Measurements from ENCODE around the gene TNS3. TPM values are rescaled to one million over a fixed set of nuclear protein-coding genes. Genes with fewer than 3 reads are reported as not detected.

Gene TNS3
- total and polyA plus RNA-seq, 5 donors from 2014 or later: 1.4 TPM; not detected in 4

GRCh38 chr7:47330561-47331178, 251.2 kb downstream of the TNS3 start:
- Mint-ChIP-seq H3K27ac (no peak overlapping the region), H3K4me1 (no peaks in the 10 kb centered on the region), H3K4me3 (no peak overlapping the region), H3K36me3 (no peaks in the 10 kb centered on the region), H3K9me3 (peaks cover 0 to 2% (median 0%) of the 10 kb centered on the region in 7 donors), H3K27me3 (no peaks in the 10 kb centered on the region)
- Histone ChIP-seq H3K36me3 (ENCODE audit: control insufficient read depth, insufficient read depth, low read length) (no peaks in the 10 kb centered on the region), H3K4me3 (ENCODE audit: low read depth, low read length) (no peak overlapping the region), H3K4me1 (ENCODE audit: control insufficient read depth, insufficient read depth, low read length, poor library complexity, severe bottlenecking) (no peaks in the 10 kb centered on the region), H3K27ac (ENCODE audit: insufficient read depth, low read length, poor library complexity, severe bottlenecking) (no peak overlapping the region), H3K27me3 (ENCODE audit: control insufficient read depth, insufficient read depth, low read length) (no peaks in the 10 kb centered on the region), H3K9me3 (ENCODE audit: control insufficient read depth in 2 of 2, low read length in 2 of 2) (no peaks in the 10 kb centered on the region)
- no peak for DNase-seq
- no peak for ATAC-seq (ENCODE audit: low read depth in 2 of 2)

DNA sequence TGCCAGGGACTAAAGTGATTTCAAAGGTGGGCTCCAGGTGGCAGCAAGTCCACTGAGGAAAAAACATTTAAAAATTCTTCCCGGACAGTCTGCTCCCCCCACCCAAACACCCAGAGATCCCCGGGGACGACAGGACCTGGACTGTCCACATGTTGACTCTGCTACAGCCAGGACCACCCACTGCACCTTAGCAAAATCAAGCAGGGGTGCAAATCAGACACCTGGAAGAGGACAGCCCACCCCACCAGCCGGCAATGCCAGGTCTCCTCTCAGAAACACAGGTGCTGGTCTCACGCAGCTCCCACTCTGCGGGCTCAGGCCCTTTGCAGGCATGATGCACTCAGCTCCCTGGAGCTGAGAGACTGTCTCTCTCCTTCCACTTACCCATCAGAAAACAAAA, 251.9 kb downstream of the TNS3 start:
- H3K9me3 Mint-ChIP-seq: peaks cover 0 to 2% (median 0%) of the 10 kb centered on the region in 7 donors
- no peak overlapping the region for H3K4me3 Mint-ChIP-seq
- no peak overlapping the region for H3K4me3 ChIP-seq (ENCODE audit: low read depth, low read length)
- H3K4me1 Mint-ChIP-seq: no peaks in the 10 kb centered on the region
- no peak for DNase-seq
- no peaks in the 10 kb centered on the region for H3K27me3 Mint-ChIP-seq
- H3K4me1 ChIP-seq (ENCODE audit: control insufficient read depth, insufficient read depth, low read length, poor library complexity, severe bottlenecking): no peaks in the 10 kb centered on the region
- H3K27ac Mint-ChIP-seq: no peak overlapping the region
- ATAC-seq (ENCODE audit: low read depth in 2 of 2): no peak
- H3K9me3 ChIP-seq (ENCODE audit: control insufficient read depth in 2 of 2, low read length in 2 of 2): no peaks in the 10 kb centered on the region
- no peaks in the 10 kb centered on the region for H3K36me3 ChIP-seq (ENCODE audit: control insufficient read depth, insufficient read depth, low read length)
- H3K27ac ChIP-seq (ENCODE audit: insufficient read depth, low read length, poor library complexity, severe bottlenecking): no peak overlapping the region
- no peaks in the 10 kb centered on the region for H3K36me3 Mint-ChIP-seq
- no peaks in the 10 kb centered on the region for H3K27me3 ChIP-seq (ENCODE audit: control insufficient read depth, insufficient read depth, low read length)

DNA sequence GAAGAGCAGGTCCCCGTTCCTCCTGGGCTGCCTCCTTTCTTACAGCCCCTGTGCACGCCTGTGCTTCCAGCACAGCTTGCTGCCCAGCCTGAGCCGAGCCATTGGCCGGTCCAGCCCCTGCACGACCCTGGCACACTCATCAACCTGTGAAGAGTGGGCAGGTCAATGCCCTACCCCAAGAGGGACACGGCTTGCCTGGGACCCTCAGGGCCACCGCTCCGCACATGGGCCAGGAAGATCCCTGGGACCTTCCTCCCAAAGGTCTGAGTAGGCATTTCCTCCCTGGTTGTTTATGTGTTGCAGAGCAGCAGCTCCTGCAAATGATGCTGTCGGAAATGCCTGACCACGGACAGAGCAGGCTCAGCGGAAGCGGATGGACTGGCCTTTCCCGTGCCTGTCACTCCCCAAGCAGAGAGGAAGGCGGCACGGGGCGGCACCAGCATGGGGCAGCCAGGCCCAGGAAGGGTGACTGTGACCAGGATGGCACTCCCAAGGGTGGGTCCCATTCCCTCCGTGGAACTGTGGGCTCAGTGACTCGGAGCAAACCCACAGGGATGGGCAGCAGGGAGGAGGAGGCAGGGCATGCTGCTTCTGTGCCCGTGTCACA, 252.5 kb downstream of the TNS3 start:
- H3K27me3 Mint-ChIP-seq: no peaks in the 10 kb centered on the region
- H3K9me3 ChIP-seq (ENCODE audit: control insufficient read depth in 2 of 2, low read length in 2 of 2): no peaks in the 10 kb centered on the region
- no peak for ATAC-seq (ENCODE audit: low read depth in 2 of 2)
- no peak for DNase-seq
- H3K4me3 ChIP-seq (ENCODE audit: low read depth, low read length): no peak overlapping the region
- no peaks in the 10 kb centered on the region for H3K36me3 ChIP-seq (ENCODE audit: control insufficient read depth, insufficient read depth, low read length)
- no peaks in the 10 kb centered on the region for H3K4me1 ChIP-seq (ENCODE audit: control insufficient read depth, insufficient read depth, low read length, poor library complexity, severe bottlenecking)
- no peaks in the 10 kb centered on the region for H3K4me1 Mint-ChIP-seq
- no peaks in the 10 kb centered on the region for H3K36me3 Mint-ChIP-seq
- peaks cover 0 to 2% (median 0%) of the 10 kb centered on the region in 7 donors for H3K9me3 Mint-ChIP-seq
- H3K4me3 Mint-ChIP-seq: no peak overlapping the region
- H3K27me3 ChIP-seq (ENCODE audit: control insufficient read depth, insufficient read depth, low read length): no peaks in the 10 kb centered on the region
- H3K27ac Mint-ChIP-seq: peak overlapping the region in 1 of 3 donors; percentile 76
- no peak overlapping the region for H3K27ac ChIP-seq (ENCODE audit: insufficient read depth, low read length, poor library complexity, severe bottlenecking)

- H3K27ac Mint-ChIP-seq: peak overlapping the region in 1 of 3 donors; percentile 16
- no peaks in the 10 kb centered on the region for H3K27me3 Mint-ChIP-seq
- no peak for DNase-seq
- H3K4me1 ChIP-seq (ENCODE audit: control insufficient read depth, insufficient read depth, low read length, poor library complexity, severe bottlenecking): no peaks in the 10 kb centered on the region
- ATAC-seq (ENCODE audit: low read depth in 2 of 2): no peak
- H3K36me3 ChIP-seq (ENCODE audit: control insufficient read depth, insufficient read depth, low read length): no peaks in the 10 kb centered on the region
- no peak overlapping the region for H3K4me3 ChIP-seq (ENCODE audit: low read depth, low read length)
- no peaks in the 10 kb centered on the region for H3K27me3 ChIP-seq (ENCODE audit: control insufficient read depth, insufficient read depth, low read length)
- H3K4me1 Mint-ChIP-seq: no peaks in the 10 kb centered on the region
- H3K36me3 Mint-ChIP-seq: no peaks in the 10 kb centered on the region
- no peak overlapping the region for H3K27ac ChIP-seq (ENCODE audit: insufficient read depth, low read length, poor library complexity, severe bottlenecking)
- H3K4me3 Mint-ChIP-seq: no peak overlapping the region
- peaks cover 0 to 2% (median 0%) of the 10 kb centered on the region in 7 donors for H3K9me3 Mint-ChIP-seq
- H3K9me3 ChIP-seq (ENCODE audit: control insufficient read depth in 2 of 2, low read length in 2 of 2): no peaks in the 10 kb centered on the region
Observed at GRCh38 chr7:47328392-47329319, 253.3 kb downstream of the TNS3 start.

GRCh38 chr7:47327698-47328391, 254.1 kb downstream of the TNS3 start:
- no peaks in the 10 kb centered on the region for H3K36me3 Mint-ChIP-seq
- Histone ChIP-seq H3K27ac (ENCODE audit: insufficient read depth, low read length, poor library complexity, severe bottlenecking) (no peak overlapping the region), H3K27me3 (ENCODE audit: control insufficient read depth, insufficient read depth, low read length) (no peaks in the 10 kb centered on the region), H3K9me3 (ENCODE audit: control insufficient read depth in 2 of 2, low read length in 2 of 2) (no peaks in the 10 kb centered on the region), H3K4me3 (ENCODE audit: low read depth, low read length) (no peak overlapping the region), H3K4me1 (ENCODE audit: control insufficient read depth, insufficient read depth, low read length, poor library complexity, severe bottlenecking) (no peaks in the 10 kb centered on the region), H3K36me3 (ENCODE audit: control insufficient read depth, insufficient read depth, low read length) (no peaks in the 10 kb centered on the region)
- peak in 1 of 2 donors; percentile 7 for ATAC-seq (ENCODE audit: low read depth in 2 of 2)
- no peaks in the 10 kb centered on the region for H3K4me1 Mint-ChIP-seq
- DNase-seq: no peak
- no peak overlapping the region for H3K4me3 Mint-ChIP-seq
- H3K27ac Mint-ChIP-seq: no peak overlapping the region
- H3K9me3 Mint-ChIP-seq: peaks cover 0 to 2% (median 0%) of the 10 kb centered on the region in 7 donors
- H3K27me3 Mint-ChIP-seq: no peaks in the 10 kb centered on the region

GRCh38 chr7:47327346-47327697, 254.6 kb downstream of the TNS3 start:
- Mint-ChIP-seq H3K4me3 (no peak overlapping the region), H3K27me3 (no peaks in the 10 kb centered on the region), H3K27ac (no peak overlapping the region), H3K36me3 (no peaks in the 10 kb centered on the region), H3K4me1 (no peaks in the 10 kb centered on the region), H3K9me3 (peaks cover 0 to 2% (median 0%) of the 10 kb centered on the region in 7 donors)
- Histone ChIP-seq H3K27me3 (ENCODE audit: control insufficient read depth, insufficient read depth, low read length) (no peaks in the 10 kb centered on the region), H3K36me3 (ENCODE audit: control insufficient read depth, insufficient read depth, low read length) (no peaks in the 10 kb centered on the region), H3K4me3 (ENCODE audit: low read depth, low read length) (no peak overlapping the region), H3K9me3 (ENCODE audit: control insufficient read depth in 2 of 2, low read length in 2 of 2) (no peaks in the 10 kb centered on the region), H3K4me1 (ENCODE audit: control insufficient read depth, insufficient read depth, low read length, poor library complexity, severe bottlenecking) (no peaks in the 10 kb centered on the region), H3K27ac (ENCODE audit: insufficient read depth, low read length, poor library complexity, severe bottlenecking) (no peak overlapping the region)
- ATAC-seq (ENCODE audit: low read depth in 2 of 2) (no peak), DNase-seq (no peak)

DNA sequence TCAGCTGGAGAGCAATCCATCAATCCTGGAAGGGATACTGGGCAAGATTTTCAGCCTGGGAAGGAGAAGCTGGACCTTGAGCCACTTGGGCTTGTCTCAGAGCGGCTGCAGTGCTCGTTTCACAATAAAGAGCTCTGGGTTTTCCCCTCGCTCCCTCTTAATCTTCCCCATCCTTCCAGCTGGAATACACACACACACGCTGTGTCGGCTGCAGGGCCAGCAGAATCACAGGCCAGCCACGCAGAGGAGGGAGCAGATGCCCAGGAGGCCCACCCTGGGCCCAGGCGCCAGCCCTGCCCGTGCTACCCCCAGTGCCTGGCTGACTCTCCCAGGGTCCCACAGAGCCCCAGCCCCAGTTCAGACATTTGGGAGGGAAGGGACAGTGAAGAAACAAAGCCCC, 255.1 kb downstream of the TNS3 start:
- Histone ChIP-seq H3K27ac (ENCODE audit: insufficient read depth, low read length, poor library complexity, severe bottlenecking) (no peak overlapping the region), H3K9me3 (ENCODE audit: control insufficient read depth in 2 of 2, low read length in 2 of 2) (no peaks in the 10 kb centered on the region), H3K36me3 (ENCODE audit: control insufficient read depth, insufficient read depth, low read length) (no peaks in the 10 kb centered on the region), H3K4me1 (ENCODE audit: control insufficient read depth, insufficient read depth, low read length, poor library complexity, severe bottlenecking) (no peaks in the 10 kb centered on the region), H3K27me3 (ENCODE audit: control insufficient read depth, insufficient read depth, low read length) (no peaks in the 10 kb centered on the region), H3K4me3 (ENCODE audit: low read depth, low read length) (no peak overlapping the region)
- peaks cover 0 to 2% (median 0%) of the 10 kb centered on the region in 7 donors for H3K9me3 Mint-ChIP-seq
- no peaks in the 10 kb centered on the region for H3K36me3 Mint-ChIP-seq
- H3K27me3 Mint-ChIP-seq: no peaks in the 10 kb centered on the region
- no peak for ATAC-seq (ENCODE audit: low read depth in 2 of 2)
- no peak overlapping the region for H3K4me3 Mint-ChIP-seq
- H3K4me1 Mint-ChIP-seq: no peaks in the 10 kb centered on the region
- no peak for DNase-seq
- no peak overlapping the region for H3K27ac Mint-ChIP-seq

Data from CD4-positive, CD25-positive, alpha-beta regulatory T cell (primary cell).